22Rv1 (cell line): ENCODE measurements around the gene RAD51D.

ENCODE experiments used
- H3K27ac ChIP-seq: fragments of 450-650 bp; 2 replicates; pipeline ENCODE4 v1.5.1; 2017
- ZFX ChIP-seq: fragments of 450-650 bp; IDR thresholded peaks from 2 replicates; pipeline ENCODE4 v1.6.1; 2017; ENCODE audit warnings: antibody characterized with exemption, borderline replicate concordance
- TF ChIP-seq, protein P1 (sequence below): fragments of 450-650 bp; IDR thresholded peaks from 2 replicates; pipeline ENCODE4 v1.5.1; 2017; ENCODE audit warnings: mild to moderate bottlenecking

Gene RAD51D

DNA sequence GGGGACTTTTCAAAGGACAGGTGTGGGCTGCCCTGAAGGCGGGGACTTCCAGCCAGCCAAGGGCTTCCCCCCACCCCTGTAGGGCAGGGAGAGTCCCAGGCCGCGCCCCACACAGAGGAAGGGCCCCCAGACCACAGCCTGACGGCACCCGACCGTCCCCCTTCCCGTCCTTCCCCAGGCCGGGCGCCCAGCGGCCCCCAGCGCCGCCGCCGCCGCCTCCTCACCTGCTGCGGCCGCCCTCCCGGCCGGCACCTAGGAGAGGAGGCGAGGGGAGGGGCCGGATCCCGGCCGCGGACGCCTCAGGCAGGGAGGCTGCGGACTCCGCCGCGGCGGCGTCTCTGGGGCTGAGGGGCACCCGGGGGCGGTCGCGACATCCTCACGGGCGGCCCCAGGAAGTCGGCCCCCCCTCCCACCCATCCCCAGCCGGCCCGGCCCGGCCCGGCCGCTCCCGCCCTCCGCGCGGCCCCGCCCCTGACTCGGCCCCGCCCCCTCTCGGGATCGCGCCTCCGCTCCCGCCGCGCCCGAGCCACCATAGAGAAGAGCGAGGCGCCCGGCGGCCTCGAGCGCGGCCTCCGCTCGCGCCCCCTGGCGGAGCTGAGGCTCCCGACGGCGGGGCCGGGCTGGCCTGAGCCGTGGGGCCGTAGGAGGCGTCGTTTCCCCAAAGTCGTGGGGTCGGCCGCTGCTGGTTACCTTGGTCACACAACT is 30.6 kb downstream of the RAD51D start:
- TF ChIP-seq, protein P1, sequence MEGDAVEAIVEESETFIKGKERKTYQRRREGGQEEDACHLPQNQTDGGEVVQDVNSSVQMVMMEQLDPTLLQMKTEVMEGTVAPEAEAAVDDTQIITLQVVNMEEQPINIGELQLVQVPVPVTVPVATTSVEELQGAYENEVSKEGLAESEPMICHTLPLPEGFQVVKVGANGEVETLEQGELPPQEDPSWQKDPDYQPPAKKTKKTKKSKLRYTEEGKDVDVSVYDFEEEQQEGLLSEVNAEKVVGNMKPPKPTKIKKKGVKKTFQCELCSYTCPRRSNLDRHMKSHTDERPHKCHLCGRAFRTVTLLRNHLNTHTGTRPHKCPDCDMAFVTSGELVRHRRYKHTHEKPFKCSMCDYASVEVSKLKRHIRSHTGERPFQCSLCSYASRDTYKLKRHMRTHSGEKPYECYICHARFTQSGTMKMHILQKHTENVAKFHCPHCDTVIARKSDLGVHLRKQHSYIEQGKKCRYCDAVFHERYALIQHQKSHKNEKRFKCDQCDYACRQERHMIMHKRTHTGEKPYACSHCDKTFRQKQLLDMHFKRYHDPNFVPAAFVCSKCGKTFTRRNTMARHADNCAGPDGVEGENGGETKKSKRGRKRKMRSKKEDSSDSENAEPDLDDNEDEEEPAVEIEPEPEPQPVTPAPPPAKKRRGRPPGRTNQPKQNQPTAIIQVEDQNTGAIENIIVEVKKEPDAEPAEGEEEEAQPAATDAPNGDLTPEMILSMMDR: peak; percentile 93
- TF ChIP-seq ZFX: no peak
- peak overlapping the region; percentile 86 for H3K27ac ChIP-seq

DNA sequence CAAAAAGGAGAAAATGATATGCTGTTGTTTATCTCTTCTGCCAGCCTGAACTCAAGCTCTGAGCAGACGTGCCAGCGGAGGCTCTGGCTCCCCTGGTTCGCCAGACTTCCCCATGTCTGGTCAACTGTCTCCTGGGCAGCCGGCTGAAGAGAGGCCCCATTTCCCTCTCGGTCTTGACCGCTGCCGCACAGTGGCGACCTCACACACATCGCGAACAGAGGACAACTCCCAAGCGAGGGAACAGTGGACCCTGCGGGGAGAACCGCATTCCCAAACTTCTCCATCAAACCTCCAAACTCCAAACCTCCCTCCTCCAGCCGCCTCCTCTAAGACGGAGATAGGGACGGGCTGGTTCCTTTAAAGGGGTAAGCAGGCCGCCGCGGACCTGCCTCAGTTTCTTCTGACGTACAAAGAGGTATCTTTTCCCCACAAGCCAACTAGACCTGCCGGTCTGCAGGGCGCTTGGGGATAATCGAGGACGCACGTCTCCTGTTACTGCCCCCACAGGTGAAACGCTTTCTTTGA is 31.2 kb downstream of the RAD51D start:
- TF ChIP-seq ZFX: no peak
- TF ChIP-seq, protein P1: no peak
- peak overlapping the region; percentile 86 for H3K27ac ChIP-seq

DNA sequence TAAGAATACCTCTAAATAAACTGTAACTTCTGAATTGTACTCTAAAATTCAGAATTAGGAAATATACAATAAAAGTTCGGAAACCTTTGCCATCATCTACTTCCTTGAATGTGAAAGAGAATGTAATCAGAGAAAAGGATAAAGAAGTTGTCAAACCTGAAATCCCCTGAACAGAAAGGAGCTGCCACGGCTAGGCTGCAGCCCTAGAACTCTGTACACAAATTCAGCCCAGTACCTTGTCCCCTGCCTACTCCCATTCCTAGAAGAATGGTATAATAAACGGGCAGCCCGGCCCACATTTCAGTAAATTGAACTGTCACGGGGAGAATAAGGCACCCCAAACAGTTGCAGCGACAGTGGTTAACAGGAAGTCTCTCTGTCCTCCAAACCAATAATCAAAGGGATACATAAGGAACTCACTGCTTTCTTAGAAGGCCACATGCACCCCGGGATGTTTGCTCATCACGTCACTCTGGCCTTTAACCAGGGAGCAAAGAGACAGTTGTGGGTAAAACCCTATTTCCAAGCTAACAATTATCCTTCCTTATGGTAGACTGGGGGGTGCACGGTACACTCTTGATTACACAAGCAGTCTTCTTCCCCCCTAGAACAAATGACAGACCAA is 31.8 kb downstream of the RAD51D start:
- H3K27ac ChIP-seq: peak overlapping the region; percentile 86
- no peak for TF ChIP-seq ZFX
- TF ChIP-seq, protein P1: no peak

DNA sequence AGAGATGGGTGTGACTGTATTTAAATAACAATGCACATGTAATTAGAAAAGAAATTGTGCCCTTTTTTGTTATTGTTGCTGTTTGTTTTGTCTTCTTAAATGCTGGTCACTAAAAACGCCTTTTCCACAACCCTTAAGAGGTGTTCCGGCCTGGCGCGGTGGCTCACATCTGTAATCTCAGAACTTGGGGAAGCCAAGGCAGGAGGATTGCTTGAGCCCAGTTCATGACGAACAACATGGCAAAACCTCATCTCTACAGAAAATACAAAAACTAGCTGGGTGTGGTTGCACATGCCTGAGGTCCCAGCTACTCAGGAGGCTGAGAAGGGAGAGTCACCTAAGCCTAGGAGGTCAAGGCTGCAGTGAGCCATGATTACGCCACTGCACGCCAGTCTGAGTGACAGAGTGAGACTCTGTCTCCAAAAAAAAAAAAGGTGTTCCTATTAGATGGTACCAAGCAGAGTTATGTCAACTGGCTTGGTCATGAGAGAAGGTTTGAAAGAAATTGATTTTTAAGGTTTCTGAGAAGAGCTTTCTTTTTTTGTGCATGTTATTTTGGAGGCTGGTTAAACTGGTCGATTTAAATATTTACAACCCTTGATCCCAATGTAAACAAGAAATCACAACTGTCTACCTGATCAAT is 32.6 kb downstream of the RAD51D start:
- TF ChIP-seq ZFX: no peak
- TF ChIP-seq, protein P1: no peak
- no peak overlapping the region for H3K27ac ChIP-seq

DNA sequence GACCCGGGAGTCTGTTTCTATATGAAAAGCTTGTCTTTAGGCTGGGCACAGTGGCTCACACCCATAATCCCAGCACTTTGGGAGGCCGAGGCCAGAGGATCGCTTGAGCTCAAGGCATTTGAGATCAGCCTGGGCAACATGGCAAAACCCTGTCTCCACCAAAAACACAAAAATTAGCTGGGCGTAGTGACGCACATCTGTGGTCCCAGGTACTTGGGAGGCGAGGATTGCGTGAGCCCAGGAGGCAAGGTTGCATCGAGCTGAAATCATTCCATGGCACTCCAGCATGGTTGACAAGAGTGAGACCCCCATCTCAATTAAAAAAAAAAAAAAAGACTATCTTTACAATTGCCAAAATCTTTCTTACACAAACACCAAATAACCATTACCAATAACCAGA is 33.5 kb downstream of the RAD51D start:
- TF ChIP-seq ZFX: no peak
- TF ChIP-seq, protein P1: no peak
- no peak overlapping the region for H3K27ac ChIP-seq

DNA sequence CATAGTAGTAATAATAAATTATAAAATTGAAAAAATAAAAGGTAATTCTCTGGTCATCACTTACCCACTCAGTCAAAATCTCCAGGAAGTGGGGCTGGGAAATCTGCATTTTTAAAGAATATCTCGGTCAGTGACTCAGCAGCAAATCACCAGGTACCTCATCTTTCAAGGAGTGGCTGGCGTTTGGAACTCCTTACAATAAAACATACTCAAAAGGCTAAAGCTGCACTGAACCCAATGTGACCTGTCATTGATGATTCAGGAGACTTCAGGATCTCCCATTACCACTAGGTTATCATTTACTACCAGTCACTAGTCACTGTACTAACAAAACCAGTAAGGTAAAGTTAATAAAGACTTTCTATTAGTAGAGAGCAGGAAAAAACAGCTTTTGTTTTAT is 34.7 kb downstream of the RAD51D start:
- no peak overlapping the region for H3K27ac ChIP-seq
- TF ChIP-seq ZFX: no peak
- TF ChIP-seq, protein P1: no peak

DNA sequence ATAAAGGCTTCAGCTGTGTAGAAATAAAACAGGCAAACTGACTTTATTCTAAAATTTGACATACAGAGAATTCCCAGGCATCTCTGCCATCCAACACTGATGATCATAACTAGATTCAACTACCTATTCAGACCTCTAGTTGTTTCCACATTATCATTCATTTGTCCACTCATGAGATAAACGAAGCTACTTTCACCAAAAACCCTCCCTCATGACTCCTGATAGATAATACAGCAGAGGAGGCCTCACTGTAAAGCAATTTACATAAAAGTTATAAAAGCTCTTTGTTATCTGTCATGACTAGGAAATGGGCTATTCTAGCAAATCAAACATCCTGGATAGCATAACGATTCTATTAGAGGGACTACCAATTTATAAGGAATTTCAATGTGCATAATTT is 36.6 kb downstream of the RAD51D start:
- H3K27ac ChIP-seq: no peak overlapping the region
- no peak for TF ChIP-seq ZFX
- TF ChIP-seq, protein P1: no peak
